ENCODE results near the gene MRM1.

The MRM1 gene

DNA sequence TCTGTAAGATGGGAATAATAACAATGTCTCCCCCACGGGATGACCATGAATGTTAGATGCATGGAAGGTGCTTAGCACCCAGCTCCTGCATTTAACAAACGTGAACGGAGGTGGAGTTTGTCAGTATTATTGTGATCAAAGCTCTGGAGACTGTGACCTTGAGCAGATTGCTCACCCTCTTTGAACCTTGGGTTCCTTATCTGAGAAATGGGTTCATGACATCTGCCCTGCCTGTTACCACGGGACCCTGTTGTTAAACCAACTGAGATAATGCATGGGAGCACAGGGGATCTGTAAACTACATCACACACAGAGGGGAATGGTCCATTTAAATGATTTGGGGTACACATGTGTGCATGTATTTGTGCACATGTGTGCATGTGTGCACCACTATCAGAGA is 29.6 kb downstream of the MRM1 start:
- DNase-seq (ENCODE audit: low spot score) = no peak

DNA sequence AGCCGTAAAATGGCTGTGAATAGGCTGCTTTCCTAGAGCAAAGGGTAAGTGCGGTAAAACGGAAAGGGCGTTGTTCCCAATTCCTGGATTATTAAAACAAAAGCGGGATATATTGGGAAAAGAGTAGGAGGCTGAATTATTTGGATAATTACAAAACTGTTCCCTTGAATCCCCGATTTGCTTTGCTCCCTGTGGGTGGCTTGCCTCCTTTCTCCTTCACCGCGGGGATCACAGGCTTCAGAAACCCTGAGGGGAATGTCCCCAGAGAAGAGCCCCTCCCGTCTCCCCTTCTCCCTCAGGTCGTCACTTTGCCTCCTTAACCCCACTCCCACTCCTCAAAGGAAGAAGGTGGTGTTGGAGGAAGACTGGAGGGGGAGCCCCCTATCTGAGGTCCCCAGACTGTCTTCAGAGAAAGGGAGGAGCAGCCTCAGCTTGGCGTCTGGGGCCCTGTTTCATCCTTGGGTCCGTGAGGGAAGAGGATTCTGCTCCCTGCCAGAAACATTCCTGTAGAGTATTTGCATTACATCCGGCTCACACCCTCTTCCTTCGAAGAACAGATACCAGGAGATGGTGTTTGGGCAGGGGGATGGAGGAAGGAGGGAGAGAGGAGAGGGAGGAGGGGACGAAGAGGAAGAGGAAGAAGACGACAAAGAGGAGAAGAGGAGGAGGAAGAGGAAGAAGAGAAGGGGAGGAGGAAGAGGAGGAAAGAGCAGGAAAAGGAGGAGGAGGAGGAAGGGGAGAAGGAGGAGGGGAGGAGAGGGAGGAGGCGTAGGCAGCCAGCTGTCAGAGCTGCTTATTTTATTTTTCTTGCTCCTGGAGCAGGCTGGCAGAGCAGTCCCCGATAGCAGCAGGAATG is 31.8 kb downstream of the MRM1 start:
- no peak for DNase-seq (ENCODE audit: low spot score)

DNA sequence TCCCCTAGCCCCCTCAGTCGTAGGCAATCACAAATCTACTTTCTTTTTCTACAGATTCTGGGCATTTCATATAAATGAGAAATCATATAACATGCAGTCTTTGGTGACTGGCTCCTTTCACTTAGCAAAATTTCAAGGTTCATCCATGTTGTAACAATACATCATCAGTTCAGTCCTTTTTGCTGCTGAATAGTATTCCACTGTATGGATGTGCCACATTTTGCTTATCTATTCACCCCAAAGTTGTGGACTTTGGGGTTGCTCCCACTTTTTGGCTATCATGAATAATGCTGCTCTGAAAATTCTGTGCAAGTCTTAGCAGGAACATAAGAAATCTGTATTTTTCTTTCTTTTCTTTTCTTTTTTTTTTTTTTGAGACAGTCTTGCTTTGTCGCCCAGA is 39.0 kb downstream of the MRM1 start:
- DNase-seq (ENCODE audit: low spot score) = no peak

DNA sequence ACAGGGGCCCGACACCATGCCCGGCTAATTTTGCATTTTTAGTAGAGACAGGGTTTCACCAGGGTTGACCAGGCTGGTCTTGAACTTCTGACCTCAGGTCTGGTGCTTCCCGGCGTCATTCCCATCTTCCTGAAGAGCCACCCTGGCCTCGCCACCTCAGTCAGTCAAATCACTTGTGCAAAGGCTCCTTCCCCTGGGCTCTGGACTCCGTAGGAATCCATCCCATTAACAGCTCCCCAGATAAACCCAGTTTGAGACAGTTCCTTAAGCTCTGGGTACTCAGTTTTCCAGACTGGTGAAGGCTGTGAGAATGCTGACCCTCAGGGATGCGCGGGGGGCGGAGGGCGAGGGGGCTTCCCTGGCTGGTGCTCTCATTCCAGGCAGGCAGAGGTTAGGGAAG is 39.5 kb downstream of the MRM1 start:
- no peak for DNase-seq (ENCODE audit: low spot score)

DNA sequence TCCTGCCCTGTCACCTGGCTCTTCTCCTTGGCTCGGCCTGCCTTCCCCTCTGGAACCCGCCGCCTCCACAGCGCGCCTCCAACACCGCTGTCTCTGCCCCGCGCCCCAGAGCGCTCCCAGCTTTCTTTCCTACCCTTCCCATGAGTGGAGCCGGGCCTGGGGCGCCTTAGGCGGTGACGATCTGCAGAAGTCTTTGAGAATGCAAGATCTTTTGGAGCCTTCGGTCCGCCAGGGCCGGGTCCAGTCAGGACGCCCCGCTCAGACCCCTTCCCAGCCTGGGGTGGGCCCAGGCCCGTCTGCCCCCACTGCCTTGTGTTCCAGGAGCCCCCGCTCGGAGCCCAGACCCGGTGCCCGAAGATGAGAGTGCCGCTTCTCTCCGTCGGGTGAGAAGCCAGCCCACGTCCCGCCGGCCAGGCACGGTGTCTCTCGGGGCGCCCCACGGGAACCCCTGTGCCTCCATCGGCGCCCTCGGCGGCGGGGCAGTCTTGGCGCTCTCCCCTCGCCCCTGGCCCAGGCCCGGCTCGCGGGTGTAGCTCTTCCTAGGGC is 40.0 kb downstream of the MRM1 start:
- no peak for DNase-seq (ENCODE audit: low spot score)

DNA sequence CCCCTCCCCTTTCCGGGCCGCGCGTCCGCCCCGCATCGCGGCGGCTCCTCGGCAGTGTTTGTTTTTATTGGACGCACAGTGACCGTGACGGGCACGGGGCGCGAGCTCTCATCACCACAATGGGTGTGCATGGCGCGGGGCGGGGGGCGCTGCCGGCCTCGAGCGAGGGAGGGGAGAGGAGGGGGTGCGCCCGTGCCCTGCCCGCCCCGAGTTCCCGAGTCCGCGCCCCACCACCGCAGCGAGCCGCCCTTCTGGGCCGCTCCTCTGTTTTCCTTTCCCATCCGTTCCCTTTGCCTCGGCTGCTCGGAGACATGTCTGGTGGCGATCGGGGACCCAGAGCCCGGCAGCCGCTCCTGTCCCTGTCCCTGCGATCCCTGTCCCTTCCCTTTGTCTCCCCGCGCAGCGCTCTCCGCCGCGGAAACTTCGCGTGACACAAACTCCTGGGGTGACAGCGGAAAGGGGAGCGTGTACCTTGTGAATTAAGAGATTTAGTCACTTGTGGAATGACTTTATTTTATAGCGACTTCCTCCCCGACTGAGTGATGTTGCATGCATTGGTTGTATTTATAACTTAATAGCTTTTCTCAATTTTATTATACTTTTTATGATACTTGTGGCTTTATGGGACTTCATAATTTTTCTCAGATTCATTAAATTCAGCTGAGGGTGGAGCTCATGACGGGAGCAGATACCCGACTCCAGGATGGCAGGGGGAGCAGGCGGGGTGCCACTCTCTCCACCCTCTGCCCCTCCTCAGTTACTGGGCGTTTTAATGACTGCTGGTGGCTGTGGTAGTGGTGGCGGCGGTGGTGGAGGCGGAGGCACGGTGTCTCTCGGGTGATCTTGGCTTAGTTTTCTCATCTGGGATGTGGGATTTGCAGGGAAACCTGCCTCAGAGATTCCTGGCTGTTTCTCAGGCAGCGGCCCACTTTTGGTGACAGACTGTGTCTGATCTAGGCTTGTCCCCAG is 40.8 kb downstream of the MRM1 start:
- no peak for DNase-seq (ENCODE audit: low spot score)

DNA sequence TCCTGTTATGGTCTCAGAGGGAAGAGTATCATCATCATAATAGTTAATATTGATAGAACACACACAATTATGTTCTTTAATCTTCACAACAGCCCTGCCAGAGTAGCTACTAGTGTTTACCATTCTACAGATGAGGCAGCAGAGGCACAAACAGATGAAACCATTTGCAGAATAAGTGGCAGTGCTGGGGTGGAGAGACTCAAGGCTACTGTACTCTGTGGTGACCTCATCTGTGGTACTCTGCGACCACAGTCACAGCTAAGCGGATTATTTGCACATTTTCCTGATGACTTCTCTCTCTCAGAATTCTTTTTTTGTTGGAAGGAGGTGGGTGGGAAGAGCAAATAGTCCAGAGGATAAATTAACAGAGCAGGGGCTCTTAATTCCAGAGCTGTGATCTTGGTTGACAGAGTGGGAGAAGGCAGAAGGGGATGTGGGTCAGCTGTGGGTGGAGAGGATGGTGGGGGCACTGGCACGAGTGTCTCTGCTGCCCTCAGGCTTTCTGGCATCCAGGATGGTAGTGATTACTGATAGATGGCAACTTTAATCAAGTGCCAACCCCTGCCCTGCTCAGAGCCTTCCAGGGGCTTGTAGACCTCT is 41.8 kb downstream of the MRM1 start:
- no peak for DNase-seq (ENCODE audit: low spot score)

DNA sequence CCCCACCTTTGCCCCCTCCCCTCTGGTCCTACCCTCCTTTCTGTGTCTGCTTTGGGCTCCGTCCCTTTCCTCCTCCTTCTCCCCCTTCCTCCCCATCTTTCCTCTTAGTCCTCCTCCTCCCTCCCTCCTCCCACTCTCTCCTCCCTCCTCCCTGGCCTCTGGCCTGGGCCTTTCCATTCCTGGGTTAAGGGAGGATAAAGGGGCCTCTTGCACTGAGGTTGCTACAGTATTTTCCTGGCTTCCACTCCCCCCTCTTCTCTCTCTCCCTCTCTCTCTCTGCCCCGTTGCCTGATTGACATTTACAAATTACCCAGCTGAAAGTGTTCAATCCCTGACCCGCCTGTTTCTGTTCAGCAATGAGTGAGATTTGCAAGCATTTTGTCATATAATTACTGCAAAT is 44.0 kb downstream of the MRM1 start:
- DNase-seq (ENCODE audit: low spot score) = no peak

DNA sequence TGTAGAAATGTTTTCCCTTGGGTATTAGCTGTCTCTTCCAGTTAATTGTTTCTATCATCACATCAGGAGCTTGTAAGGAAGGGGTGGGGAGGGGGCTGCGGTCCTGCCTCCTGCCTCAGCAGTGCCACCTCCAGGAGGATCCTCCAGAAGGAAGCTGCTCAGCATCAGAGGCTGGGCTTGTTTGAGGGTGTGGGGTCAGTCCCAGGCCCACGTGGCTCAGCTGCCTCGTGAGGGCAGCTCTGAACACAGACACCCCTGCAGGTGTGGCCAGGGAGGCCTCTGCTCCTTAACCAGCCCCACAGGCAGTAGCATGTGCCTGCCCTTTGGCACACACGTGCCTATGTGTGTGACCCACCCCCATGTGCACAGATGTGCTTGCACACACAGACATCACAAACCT is 46.3 kb downstream of the MRM1 start:
- DNase-seq (ENCODE audit: low spot score) = no peak

DNA sequence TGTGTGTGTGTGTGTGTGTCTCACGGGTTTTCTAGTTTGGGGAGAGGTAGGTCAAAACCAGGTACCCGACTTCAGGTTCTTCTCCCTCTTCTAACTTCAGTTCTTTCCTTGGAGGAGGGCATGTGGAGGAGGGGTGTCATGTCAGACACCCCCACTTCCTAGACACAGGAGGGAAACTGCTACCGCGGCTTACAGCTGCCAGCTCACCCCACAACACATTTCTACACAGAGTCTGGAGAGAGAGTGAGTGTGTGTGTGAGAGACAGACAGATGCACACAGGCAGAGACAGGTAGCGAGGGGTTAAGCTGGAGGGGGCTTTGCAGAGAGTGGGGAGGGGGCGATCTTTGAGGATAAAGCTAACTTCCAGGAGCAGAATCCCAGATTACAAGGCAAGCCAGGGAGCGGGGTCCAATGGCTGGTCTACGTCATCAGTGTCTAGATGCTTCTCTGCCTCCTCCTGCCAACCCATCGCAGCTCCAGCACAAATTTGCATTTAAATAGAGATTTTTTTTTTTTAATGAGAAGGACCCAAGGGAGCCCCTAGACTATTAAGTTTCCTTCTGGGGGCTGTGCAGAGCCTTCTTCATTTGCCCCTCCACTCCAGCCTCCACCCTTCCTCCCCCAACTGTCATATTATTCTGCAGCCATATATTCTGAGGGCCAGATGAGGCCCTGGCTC is 48.9 kb downstream of the MRM1 start:
- no peak for DNase-seq (ENCODE audit: low spot score)

DNA sequence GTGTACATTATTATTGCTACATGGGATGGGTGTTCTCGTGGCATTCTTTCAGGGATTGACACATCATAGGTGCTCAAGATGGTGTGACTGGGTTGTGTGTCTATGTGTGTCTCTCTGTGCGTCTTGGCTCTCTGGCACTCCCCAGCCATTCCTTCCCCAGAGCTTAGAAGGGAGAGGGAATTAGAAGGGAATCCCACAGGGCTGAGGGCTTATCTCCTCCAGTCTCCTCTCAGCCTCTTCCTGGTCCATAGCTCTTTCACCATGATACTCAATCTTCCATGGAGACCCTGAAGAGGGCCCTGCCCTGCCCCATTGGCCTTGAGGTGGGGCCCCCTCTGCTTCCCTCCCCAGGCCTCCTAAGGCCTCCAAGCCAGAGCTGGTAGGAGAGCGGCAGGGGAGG is 52.0 kb downstream of the MRM1 start:
- DNase-seq (ENCODE audit: low spot score) = no peak

DNA sequence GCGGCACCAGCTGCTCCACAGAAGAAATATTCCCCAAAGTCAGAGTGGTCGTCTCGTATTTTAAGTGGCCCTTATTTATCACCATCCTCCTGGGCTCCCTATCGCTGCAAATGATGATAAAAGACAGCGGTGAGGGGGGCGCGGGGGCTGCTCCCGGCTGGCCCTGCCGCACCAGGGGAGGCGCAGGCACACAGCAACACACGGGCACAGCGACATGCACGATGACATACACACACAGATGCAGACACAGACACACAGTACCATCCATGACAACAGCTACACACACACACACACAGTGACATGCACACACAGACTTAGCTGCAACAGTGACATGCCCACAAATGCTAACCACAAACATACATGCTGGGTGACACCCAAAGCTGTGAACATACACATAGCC is 52.5 kb downstream of the MRM1 start:
- DNase-seq (ENCODE audit: low spot score) = no peak

DNA sequence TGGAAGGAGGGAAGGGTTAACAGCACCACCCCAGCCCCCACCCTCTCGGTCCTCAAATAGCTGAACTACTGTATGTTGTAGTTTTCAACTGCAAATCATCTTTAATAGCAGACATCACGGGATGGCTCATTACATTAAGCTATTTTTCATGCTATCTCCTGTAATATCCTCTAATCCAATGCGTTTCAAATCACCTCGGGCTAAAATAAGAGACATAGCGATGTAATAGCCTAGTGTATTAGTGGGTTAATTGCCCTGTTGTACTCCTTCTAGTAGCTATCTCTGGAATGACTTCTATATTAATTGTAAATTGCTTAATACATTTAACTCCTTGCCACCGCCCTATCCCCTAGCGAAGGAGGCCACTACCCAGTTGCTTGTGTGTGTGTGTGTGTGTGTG is 54.3 kb downstream of the MRM1 start:
- DNase-seq (ENCODE audit: low spot score) = peak; percentile 19

DNA sequence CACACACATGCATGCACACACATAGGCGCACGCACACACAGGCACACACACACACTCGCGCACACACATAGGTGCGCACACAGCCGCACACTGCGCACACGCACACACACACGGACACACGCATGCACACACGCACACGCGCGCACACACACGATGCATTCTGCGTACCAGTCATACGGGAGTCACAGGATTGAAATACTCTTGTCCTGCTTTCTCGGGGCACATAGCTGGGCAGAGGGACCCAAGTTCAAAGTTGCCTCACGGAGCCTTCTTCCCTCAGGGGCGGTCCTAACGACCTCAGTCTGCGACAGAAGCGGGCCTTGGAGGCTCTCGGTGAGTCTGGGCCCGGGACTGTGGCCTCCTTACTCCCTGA is 56.0 kb downstream of the MRM1 start:
- DNase-seq (ENCODE audit: low spot score) = no peak

DNA sequence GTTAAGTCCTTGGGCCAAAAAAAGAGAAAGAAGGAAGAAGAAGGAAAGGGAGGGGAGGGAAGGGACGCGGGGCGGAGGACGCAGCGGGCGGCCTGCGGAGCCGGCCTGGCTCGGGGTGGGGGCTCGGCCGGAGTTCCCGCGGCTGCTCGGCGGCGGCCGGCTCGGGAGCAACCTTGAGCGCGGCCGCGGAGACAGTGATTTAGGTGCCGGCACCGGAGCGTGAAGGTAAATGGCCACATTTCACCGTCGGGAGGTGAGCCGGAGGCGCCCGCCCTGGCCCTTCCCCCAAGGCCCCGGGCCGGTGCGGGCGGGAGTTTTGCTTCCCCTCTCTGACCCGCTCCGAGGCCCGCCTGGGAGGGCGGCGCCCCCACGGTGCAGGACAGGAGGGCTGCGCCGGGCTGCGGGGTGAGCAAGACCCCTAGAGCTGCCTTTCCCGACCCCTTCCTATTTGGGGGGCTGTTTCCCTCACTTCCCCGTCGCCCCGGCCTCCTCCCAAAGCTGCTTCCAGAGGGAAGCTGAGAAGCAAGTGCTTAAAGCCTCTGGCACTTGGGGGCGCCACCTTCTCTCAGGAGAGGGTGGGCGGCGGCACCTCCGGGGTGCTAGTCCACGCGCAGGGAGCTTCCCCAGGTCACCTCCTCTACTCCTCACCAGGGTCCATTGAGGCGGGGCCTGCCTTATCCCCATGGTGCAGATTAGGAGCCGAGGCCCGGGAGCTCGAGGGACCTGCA is 56.5 kb downstream of the MRM1 start:
- DNase-seq (ENCODE audit: low spot score) = no peak

Measured in COLO829 (cell line).